ENCODE data around the gene EEFSEC. TPM values are rescaled to one million over a fixed set of nuclear protein-coding genes. Genes with fewer than 3 reads are reported as not detected.

The EEFSEC gene
- total and polyA plus RNA-seq, 2 of the 8 experiments (the other 6 are each of a cell fraction or from before 2014, with no cell fraction given), result 13.1 to 19.8 TPM

- TF ChIP-seq ATF2 (IDR thresholded peaks at IDR 0.05; ENCODE audit: low read length), result no peak
- no peak for TF ChIP-seq KDM1A (IDR thresholded peaks at IDR 0.05; ENCODE audit: borderline replicate concordance, low read length)
- no peak for TF ChIP-seq PHF8 (conservative IDR thresholded peaks at IDR 0.05; ENCODE audit: low read depth, low read length)
- no peak for TF ChIP-seq ASH2L (IDR thresholded peaks at IDR 0.05; ENCODE audit: low read length)
- no peak for TF ChIP-seq CEBPB (IDR thresholded peaks at IDR 0.05; ENCODE audit: low read depth, low read length)
- TF ChIP-seq TEAD4 (IDR thresholded peaks at IDR 0.05; ENCODE audit: low read depth, low read length), result no peak
- no peak for TF ChIP-seq GTF2F1 (IDR thresholded peaks at IDR 0.05; ENCODE audit: borderline replicate concordance, low read depth, low read length)
- no peak for TF ChIP-seq KDM4A (IDR thresholded peaks at IDR 0.05; ENCODE audit: low read depth, low read length, severe bottlenecking)
- TF ChIP-seq TAF7 (optimal IDR thresholded peaks at IDR 0.05; ENCODE audit: borderline replicate concordance, low read depth, low read length), result no peak
Measured at GRCh38 chr3:128285042-128285966, 132.0 kb downstream of the EEFSEC start (continued).
